HG03280 (cell line): ENCODE data around the gene A4GNT.
"Not testable (repeated sequence)": the region's sequence is repeated elsewhere in the genome, so short reads cannot be mapped to it uniquely, and the experiment has no call there.

Experiments used
- ATAC-seq: cut with Tn5 transposase; IDR thresholded peaks from one replicate; pipeline ENCODE4 v1.9.1; 2021; ENCODE audit warnings: mild to moderate bottlenecking, moderate library complexity; ENCODE audit not compliant: unreplicated experiment

Gene A4GNT

DNA sequence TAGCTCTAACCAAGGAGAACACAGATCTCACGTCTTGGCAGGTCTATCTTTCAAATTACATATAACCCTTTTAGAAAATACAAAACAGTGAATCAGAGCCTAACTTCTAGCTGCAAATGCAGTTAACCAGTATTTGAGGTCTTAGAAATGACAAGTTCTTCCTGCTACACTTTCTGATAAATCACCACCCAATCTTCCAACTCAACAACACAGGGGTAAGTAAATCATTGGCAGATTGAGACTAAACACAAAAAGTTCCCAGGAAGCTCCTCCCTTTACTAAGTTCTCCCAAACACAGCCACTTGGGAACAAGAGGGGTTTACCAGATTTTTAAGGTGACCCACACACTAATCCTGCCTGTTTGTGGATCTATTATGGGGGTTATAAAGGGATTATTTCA, at the start of gene A4GNT:
Gene A4GNT (minus strand): TSS at position 152 of the 400 bp plus-strand sequence. CDS start 1,134 bp downstream, outside the sequence.
- no peak for ATAC-seq

DNA sequence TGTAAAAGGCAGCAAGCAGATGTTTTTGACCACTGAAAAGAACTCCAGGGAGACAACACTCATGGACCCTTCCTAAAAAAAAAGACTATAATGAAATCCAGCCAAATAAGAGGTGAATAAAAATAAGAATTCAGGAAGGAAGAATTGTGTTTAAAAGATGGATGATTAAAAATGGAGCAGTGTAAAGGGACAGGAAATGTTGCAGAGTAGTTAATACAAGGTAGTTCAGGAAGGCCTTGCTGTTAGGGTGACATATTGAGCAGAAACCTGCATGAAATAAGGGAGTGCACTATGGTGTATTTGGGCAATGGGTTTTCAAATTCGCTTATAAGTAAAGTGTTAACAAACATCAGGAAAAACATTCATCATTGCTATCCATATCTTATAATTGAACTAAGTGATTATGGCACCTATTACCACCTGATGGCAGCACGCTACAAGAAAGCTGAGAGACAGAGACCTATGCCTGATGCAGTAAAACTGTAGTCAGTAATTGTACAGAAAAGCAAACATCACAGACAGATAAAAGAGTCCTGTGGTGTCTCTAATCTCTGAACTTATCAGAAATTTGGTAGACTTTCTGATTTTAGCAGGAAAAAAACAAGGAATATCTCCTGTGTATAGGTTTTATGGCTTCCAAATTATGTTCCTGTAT, 48.3 kb upstream of the A4GNT start:
- no peak for ATAC-seq

DNA sequence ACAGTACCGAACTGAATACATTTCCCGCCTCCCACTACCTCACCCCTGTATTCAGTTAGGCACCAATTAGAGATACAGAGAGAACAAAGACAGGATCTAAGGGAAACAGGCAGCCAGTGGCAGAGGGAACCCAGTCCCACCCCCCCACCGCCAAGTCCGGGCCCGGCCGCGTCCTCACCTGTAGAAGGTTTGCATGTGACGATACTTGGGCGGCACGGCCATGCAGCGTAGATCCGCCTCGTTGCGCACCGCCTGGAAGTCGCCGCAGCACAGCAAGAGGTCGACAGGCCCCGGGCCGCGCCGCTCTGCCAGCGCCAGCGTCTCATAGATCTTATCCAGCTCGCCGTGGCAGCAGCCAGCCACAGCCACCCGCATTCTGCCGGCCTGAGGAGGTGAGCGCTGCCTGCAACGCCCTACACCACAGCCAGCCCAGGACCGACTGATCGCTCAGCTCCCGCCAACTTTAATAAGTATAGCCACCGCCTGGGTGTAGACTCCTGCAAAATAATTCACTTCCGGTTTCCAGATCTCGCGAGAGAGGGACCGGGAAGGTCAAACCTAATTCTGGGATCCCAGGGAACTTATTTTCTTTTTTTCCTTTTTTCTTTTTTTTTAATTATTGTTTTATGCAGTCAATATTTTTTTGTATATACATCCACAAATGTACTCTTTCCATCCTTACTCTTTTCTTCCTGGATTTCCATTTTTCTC, 42.4 kb upstream of the A4GNT start, which contains the start of gene DBR1:
Gene DBR1 (minus strand): TSS at position 501 of the 711 bp plus-strand sequence. CDS start 126 bp downstream, at position 375.
- peak; percentile 88 for ATAC-seq

DNA sequence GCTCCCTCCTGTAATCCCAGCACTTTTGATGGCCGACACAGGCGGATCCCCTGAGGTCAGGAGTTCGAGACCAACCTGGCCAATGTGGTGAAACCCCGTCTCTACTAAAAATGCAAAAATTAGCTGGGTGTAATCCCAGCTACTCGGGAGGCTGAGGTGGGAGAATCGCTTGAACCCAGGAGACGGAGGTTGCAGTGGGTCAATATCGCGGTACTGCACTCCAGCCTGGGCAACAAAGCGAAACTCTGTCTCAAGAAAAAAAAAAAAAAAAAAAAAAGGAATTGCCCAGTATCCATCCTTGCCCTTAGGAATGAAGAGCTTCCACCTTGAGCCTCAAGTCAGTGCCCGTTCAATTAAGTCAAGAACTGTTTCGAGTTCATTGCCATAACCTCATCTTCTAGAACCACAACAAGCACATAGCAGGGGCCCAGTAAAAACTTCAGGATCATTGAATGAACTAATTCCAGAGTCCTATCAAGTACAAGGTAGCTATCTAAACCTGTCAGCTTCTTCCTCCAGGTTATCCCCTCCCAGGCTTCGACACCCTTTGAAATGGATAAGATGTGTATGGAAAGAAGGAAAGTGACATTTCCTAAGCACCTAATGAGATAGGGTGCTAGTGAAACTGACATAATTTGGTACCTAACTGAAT, 41.7 kb upstream of the A4GNT start:
- ATAC-seq = no peak

DNA sequence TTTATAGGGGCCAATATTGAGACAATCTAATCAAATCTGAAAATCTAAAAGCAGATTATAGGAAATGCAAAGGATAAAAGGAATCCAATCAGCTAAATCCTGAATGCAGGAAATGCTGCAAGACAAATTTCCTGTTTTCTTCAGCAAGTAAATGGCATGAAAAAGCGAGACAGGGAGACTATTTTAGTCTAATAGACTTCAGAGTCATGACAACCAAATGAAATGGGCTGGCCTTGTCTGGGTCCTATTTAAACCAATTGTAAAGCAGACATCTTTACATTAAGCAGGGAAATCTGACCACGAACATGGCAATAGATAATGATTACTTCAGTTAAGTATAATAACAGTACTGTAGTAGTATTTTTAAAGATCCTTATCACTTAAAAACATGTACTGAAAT, 40.4 kb upstream of the A4GNT start:
- ATAC-seq = no peak

DNA sequence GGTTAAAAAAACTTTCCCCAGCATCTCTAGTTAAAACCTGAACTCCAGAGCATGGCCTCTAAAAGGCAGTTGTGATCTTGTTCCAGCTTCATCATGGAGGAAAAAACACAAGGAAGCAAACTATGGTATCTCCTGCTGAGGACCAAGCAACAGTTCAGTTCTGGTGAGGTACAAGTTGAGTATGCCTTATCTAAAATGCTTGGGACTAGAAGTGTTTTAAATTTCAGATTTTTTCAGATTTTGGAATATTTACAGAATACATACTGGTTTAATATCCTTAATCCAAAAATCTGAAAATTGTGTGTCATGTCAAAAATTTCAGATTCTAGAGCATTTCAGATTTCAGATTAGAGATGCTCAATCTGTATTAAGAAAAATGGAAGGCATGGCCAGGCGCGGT, 32.9 kb upstream of the A4GNT start:
- no peak for ATAC-seq

DNA sequence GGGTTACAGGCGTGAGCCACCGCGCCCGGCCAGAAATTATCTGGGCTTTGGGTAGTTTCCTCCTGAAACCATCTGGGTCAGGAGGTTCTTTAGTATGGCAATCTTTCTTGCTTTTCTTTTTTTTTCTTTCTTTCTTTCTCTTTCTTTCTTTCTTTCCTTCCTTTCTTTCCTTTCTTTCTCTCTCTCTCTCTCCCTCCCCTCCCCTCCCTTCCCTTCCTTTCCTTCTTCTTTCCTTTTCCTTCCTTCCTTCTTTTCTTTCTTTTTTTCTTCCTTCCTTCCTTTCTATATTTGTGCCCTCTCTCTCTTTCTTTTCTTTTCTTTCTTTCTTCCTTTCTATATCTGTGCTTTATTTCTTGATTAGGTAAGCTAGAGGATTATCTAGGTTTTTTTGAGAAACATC, 25.6 kb upstream of the A4GNT start:
- ATAC-seq = no peak

DNA sequence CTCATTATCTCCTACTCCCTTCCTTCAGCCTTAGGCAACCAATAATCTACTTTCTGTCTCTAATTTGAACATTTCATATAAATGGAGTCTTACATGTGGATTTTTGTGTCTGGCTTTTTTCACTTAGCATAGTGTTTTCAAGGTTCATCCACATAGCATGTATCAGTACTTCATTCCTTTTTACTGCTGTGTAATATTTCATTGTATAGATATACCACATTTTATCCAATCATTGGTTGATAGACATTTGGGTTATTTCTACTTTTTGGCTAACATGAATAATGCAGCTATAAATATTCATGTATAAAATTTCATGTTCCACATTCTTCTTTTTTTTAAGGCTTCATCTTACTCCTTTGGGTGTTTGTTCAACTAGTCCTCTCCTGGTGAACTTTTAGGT, 22.3 kb upstream of the A4GNT start:
- no peak for ATAC-seq

DNA sequence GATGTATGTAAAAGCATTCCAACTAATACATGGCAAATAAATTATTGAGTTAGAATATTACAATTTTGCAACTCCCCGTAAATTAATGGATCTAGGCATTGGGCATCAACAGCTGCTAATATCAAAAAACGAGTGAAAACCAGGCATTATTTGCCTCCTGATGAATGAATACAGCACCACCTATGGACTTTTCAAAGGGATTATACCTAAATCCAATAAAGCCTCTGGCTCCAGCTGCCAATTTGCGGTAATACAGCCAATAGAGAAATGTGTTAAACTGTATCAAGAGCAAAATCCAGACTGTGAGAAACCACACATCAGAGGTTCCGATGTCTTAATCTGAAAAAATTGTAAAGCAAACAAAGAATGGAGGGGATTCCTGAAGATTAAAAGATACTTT, 16.3 kb upstream of the A4GNT start:
- ATAC-seq = no peak

DNA sequence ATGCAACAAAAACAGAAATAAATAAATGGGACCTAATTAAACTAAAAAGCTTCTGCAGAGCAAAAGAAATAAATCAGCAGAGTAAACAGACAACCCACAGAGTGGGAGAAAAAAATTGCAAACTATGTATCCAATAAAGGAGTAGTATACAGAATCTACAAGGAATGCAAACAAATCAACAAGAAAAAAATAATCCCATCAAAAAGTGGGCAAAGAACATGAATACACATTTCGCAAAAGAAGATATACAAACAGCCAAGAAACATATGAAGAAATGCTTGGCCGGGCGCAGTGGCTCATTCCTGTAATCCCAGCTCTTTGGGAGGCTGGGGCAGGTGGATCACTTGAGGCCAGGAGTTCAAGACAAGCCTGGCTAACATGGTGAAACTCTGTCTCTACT, 10.0 kb upstream of the A4GNT start:
- ATAC-seq = not testable (repeated sequence)

DNA sequence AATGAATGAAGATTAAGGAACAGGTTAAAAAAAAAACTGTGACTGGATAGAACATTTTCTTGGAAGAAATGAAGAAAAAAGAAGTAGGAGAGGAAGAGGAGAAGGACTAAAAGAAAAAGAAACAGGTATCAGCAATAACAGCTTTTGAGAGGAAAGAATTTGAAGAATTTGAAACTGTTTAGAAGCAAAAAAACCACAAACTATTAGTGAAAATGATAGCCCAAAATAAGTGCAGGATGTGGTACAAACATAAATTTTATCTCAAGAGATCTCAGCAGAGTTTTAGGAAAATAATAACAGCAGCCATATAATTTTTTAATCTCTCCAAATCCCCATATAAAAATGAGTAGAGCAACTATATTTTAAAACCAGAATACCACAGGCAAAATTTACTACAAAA, 8.8 kb upstream of the A4GNT start:
- ATAC-seq = no peak

DNA sequence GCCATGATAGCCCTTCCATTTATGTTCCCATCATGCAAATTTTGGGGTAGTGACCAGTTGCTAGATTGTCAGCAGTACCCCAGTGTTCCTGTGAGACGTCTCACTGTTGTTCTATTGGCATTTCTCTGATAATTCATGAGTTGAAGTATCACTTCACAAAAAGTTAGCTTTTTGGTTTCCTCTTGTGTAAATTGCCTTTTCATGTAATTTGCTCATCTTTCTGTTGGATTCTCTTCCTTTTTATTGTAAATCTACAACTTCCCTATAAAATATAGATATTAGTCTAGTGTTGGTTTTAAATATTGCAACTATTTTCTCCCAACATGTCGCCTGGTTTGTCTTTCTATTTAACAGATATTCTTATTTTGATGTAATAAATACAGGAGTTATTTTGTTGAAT, 7.5 kb upstream of the A4GNT start:
- ATAC-seq = no peak

DNA sequence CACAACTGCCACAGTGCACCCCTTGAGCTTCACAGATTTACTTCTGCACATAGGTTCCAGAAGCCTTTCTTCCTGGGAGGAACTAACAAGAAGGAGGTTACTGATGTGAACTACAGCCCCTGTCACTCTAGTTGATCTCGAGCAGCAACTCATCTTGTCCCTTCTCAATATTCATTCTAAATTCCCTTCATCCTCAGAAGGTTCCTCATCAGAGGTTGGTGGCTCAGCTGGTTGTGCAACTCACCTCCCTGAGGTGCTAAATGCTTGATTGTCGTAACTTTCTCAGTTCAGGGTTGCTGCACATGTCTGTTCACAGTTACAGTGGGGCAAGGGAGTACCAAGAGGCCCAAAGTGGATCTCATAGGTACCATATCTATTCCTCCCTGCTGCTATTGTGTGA, 5.7 kb upstream of the A4GNT start:
- no peak for ATAC-seq

DNA sequence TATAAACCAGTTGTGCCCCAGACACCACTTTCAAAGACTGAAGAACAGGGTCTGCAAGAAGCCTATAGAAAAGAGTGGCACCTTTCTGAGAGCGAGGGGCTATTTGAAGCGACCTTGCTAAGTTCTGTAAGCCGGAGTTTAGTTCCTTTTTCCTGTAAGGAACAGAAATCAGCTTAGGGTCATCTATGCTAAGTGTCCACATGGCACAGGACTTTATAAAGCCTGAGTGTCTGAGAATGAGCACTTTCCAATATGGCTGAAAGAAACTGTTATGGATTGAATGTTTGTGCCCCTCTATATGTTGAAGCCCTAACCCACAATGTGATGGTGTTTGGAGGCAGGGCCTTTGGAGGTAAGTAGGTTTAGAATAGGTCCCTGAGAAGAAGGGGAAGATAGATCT, 4.0 kb upstream of the A4GNT start:
- no peak for ATAC-seq

DNA sequence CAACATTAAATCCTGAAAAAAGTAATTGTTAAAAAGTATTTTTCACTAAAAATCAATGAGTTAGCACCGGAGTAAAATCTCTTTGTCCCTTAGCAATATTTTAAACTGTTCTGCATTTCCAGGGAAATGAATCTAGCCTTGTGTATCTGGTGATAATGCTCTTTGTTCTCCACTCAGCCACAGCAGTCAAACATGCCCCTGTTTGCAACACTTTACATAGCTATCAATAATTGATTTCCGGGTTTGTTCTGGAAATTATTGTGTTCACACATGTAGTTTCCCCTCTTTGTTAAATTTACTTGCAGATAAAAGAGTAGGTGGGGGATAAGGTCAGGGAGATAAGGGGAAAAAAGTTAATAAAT, 3.6 kb upstream of the A4GNT start:
- ATAC-seq = no peak

DNA sequence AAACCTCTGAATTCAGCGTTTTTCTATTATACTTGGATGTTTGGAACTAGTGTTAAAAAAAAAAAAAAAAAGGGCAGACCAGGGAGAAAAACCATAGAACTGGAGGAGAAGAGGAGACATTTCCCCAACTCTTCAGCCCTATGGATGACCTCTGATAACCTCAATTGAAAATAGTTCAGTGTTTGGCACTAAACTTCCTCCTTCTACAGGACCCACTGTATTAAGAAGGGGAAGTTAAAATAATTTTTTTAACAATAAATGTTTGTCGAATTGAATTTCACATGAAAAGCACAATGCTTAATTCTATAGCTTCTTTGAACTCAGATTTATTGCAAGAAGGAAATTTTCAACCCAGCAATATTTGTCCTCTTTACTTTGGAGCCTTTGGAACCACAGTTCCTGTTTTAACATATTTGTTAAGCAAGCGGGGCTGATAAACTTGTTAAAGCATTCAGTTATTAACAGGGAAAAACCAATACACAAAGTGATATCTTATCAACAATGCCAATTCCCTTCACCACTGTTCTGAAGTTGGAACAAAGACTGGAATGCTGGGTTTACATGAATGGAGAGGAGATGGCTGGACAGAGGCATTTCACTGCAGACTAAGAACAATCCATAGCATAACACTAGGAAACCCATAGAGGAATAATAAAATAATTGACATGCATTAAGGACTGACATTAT, 3.1 kb upstream of the A4GNT start:
- no peak for ATAC-seq

DNA sequence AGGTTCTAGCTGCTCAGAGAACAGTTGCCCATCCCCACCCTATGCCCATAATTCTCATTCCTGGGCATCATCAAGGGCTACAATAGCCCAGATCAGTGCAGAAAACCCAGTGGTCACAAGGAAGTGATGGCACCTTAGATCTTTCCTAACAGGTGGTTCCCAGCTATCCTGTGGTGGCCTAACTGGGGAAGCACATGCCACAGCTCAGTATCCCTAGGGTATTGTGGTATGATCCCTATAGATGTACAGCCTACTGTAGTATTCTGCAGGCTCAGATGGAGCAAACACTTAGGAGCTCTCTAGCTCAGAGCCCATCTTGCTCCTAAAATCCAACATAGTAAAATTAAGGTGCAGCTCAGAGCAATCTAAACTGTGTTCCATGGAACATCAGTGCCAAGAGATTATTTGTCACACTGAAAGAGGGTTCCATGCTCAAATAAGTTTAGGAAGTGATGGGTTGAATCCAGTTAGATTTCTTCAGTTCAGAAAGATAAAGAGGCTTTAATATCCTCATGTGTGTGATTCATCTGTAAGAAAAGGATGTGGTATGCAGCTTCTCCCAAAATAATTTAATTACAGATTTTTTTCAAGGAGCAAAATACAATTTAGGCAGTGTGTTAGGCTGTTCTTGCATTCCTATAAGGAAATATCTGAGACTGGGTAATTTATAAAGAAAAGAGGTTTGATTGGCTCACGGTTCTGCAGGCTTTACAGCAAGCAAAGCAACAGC, 4.4 kb downstream of the A4GNT start:
- ATAC-seq = no peak

DNA sequence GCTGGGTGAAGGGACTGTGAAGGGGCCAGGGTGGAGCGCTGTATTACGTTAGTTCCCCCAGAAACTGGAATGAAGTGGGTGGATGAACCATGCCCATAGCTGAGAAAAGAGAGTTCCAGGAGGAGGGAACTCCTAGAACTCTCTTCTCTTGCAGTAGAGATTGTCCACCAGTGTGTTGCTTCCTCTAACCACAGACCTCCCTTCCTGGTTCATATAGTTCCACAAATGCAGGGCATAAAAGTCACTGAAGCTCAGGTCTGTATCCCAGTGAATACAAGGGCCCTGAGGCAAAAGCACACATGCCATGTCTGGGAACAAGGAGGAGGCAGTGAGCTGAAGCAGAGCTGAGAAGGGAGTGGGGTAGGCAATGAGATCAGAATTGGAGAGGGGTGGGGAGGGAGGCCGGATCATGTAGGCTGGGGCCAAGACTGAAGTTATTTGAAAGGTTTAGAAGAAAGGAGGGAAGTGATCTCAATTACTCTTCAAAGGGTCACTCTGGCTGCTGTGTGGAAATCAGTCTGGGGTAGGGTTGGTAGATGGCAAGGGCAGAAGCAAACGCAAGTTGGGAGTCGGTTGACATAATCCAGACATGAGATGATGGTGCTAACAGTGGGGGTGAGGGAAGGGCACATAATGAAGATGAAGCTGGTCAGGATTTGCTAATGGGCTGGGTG, 6.5 kb downstream of the A4GNT start:
- ATAC-seq = no peak

DNA sequence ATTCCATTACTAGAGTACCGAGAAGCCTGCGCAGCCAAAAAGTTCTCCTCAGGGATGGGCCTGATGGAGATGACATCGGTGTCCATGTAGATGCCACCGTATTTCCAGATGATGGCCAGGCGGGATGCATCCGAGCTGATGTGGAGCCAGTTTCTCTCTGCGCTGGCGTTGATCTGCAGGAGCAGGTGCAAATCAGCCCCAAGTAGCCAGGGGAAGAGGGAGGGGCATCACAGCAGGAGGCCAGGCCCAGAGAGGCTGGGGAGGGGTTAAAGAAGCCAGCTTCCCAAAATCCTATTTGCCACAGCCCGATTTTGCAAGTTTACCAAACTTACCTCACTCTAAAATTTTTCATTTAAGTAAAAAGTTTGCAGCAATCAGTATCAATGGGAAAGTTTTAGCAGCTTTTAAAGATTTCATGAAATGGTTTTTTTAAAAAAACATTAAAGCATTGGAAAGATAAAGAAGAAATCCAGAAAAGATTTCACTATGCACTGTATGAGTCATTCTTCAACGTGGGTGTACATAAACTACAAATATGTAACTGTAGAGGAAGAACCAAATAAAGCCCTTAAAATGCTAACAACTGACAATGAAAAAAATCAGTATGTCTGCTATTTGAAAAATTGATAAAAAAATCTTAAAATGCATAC, 7.4 kb downstream of the A4GNT start:
- ATAC-seq = no peak

DNA sequence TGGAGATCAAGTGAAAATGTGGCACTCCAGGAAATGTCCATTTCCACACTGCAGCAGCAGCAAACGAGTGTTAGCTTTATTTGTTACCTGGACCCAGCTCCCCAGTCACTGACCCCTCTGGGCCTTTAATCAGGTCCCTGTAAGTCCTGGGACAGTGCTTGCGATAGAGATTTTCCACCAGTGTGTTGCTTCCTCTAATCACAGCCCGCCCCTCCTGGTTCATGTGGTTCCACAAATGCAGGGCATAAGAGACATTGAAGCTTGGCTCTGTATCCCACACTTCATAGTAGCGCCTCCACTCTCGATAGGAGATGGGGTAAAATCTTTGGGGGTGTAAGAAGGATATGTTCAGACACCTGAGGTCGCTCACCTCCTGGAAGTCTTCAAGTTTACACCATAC, 8.0 kb downstream of the A4GNT start:
- no peak for ATAC-seq
